NCI-H526 (cell line): ENCODE measurements around the gene SCYGR6.

ENCODE experiments used
- DNase-seq, 2 experiments: peaks; one replicate each; lab custom pipeline; 2025; lab: John Stamatoyannopoulos, UW

The SCYGR6 gene

DNA sequence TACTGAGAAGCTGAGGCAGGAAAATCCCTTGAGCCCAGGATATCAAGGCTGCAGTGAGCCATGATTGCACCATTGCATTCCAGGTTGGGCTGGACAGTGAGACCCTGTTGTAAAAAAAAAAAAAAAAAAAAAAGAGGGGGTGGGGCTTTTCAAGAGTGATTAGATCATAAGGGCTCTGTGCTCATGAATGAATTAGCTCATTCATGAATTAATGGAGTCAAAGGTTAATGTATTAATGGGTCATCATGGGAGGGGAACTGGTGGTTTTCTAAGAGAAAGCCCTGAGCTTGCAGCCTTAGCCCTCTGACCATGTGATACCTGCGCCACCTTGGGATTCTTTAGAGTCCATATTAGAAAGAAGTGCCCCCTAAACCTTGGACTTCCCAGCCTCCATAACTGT is 11.3 kb downstream of the SCYGR6 start:
- no peak for DNase-seq

- no peak for DNase-seq
Measured at GRCh38 chr2:227710986-227711385, 13.6 kb downstream of the SCYGR6 start.

DNA sequence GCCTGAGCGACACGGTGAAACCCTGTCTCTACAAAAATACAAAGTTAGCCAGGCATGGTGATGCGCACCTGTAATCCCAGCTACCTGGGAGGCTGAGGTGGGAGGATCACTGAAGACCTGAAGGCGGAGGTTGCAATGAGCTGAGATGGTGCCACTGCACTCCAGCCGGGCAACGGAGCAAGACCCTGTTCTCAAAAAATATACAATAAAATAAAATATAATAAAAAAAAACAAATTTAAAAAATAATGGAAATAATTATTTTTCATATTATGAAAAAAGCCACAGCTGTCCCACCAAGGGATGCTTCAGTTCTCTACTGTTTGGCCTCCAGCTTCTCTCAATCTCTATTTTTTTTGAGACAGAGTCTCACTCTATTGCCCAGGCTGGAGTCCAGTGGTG is 17.2 kb downstream of the SCYGR6 start:
- no peak for DNase-seq

GRCh38 chr2:227706859-227707258 is 17.7 kb downstream of the SCYGR6 start:
- no peak for DNase-seq

GRCh38 chr2:227703961-227704360 is 20.6 kb downstream of the SCYGR6 start:
- no peak for DNase-seq

DNA sequence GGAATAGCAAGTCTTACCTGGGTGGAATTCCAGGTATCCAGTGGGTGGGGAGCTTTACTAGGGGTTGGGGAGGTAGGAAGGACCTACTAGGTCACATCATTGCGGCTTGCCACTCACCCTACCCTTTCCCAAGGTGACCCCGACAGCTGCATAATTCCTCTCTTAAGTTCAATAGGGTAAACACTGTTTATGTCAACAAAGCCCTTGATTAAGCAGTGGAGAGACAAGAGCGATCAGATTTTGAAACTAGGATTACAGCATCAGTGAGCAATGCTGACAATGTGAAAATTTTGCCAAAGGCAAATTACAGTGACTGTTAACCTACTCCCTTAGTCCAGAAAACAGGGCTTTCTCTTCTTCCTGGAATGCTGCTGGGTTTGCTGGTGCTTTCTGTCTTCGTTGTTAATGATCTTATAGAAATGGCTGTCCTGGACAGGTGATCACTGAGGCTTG is 21.3 kb downstream of the SCYGR6 start:
- DNase-seq, result no peak

DNA sequence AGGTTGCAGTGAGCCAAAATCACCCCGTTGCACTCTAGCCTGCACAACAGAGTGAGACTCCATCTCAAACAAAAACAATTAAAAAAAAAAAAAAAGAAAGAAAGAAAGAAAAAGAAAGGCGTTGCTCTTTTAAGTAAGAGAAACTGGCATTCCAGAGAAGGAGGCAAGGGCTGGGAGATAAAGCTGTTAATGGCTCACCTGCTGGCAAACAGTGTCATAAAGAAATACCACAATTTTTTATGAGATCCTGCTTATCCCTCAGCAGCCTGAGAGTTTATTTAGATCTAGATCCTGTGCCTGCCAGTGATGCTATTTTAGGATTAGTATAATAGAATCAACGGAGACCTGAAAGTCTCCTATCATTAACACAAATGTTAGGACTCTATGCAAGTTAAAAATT is 23.0 kb downstream of the SCYGR6 start:
- no peak for DNase-seq

DNA sequence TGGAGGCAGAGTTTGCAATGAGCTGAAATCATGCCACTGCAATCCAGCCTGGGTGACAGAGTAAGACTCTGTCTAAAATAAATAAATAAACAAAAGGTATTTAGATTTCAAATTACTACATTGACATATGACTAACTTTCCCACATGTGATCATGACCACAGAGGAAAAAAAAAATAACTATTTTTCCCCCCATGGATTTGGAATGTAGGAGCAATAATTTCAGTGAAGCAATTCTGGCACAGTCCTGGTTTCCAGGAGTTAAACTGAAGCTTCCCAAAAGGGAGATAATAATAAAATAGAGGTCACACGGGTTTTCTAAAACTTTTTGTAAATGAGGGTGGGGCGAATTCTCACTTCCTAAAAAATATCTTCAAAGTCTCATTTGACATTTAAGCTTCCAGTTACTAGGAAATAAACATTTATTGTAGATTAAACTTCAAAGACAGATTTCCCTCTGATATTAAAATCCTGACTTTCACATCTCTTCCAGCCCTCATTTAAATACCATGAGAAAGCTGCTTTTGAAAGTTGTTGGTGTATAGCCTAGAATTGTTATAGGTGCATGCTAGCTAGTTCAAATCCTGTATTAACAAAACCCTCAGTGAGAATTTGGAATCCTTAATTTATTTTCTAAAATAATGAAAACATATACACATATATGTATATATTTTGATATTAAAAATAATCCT is 27.4 kb downstream of the SCYGR6 start:
- no peak for DNase-seq

- no peak for DNase-seq
Measured at GRCh38 chr2:227687189-227687588, 37.4 kb downstream of the SCYGR6 start.

GRCh38 chr2:227684258-227684657 is 40.3 kb downstream of the SCYGR6 start:
- DNase-seq, result no peak

DNA sequence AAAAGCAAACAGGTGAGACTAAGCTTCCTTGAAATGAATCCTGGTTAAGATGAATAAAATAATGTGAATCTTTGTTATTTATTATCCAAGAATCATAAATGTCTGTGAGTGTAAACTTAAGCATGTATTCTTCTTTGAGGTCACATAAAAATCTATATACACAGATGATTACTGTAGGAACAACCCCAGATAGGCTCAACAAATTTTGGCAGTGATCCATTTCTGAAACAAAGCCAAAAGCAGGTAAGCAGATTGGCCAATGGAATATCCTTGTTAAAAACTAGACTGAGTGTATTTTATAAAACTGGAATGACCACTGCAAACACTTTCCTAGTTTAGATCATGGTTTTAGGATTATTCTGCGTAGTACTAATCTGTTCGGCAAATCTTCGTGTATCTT is 46.6 kb downstream of the SCYGR6 start:
- no peak for DNase-seq

GRCh38 chr2:227674485-227674884 is 50.1 kb downstream of the SCYGR6 start:
- DNase-seq, result no peak
